ENCODE measurements around the gene ZNF750. TPM values are rescaled to one million over a fixed set of nuclear protein-coding genes. Genes with fewer than 3 reads are reported as not detected.

The ZNF750 gene
- total RNA-seq, 1 experiment from 2014 or later, result not detected

DNA sequence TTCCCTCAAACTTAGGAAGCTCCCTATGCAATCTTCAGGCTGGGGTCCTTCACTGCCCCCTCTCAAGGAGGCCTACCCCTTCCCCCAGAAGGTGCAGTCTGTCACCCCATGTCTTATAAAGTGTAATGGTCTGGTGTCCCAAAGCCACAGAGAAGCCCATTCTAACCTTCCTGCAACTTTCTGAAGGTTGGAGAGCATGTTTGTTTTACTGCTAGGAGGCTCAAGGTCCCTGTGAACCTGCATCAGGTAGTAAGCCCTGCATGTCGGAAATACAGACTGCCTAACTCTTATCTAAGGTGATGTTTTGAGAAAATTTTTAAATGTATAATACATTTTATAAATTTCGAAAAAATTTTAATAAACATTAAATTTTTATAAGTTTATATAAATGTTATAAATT is 18.3 kb downstream of the ZNF750 start:
- H3K9me3 ChIP-seq (ENCODE audit: control insufficient read depth, insufficient read depth, low read depth, low read length), result peaks cover 11% of the 10 kb centered on the region; the same call in 1 of the 2 replicates
- no TSS peak for BruUV-seq (replicated peaks)
- ATAC-seq (no peak), DNase-seq (ENCODE audit: low read depth, low spot score) (no peak)
- POLR2A ChIA-PET, result no interaction called here
- CTCF ChIA-PET, result no interaction called here
- H3K36me3 ChIP-seq (ENCODE audit: control insufficient read depth, insufficient read depth, low read length), result no peaks in the 10 kb centered on the region
- TF ChIP-seq, protein P1, sequence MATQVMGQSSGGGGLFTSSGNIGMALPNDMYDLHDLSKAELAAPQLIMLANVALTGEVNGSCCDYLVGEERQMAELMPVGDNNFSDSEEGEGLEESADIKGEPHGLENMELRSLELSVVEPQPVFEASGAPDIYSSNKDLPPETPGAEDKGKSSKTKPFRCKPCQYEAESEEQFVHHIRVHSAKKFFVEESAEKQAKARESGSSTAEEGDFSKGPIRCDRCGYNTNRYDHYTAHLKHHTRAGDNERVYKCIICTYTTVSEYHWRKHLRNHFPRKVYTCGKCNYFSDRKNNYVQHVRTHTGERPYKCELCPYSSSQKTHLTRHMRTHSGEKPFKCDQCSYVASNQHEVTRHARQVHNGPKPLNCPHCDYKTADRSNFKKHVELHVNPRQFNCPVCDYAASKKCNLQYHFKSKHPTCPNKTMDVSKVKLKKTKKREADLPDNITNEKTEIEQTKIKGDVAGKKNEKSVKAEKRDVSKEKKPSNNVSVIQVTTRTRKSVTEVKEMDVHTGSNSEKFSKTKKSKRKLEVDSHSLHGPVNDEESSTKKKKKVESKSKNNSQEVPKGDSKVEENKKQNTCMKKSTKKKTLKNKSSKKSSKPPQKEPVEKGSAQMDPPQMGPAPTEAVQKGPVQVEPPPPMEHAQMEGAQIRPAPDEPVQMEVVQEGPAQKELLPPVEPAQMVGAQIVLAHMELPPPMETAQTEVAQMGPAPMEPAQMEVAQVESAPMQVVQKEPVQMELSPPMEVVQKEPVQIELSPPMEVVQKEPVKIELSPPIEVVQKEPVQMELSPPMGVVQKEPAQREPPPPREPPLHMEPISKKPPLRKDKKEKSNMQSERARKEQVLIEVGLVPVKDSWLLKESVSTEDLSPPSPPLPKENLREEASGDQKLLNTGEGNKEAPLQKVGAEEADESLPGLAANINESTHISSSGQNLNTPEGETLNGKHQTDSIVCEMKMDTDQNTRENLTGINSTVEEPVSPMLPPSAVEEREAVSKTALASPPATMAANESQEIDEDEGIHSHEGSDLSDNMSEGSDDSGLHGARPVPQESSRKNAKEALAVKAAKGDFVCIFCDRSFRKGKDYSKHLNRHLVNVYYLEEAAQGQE (IDR thresholded peaks at IDR 0.05; ENCODE audit: insufficient read depth in 1 of 2, low read depth in 2 of 2, low read length in 1 of 2), result no peak
- TF ChIP-seq, protein P2, sequence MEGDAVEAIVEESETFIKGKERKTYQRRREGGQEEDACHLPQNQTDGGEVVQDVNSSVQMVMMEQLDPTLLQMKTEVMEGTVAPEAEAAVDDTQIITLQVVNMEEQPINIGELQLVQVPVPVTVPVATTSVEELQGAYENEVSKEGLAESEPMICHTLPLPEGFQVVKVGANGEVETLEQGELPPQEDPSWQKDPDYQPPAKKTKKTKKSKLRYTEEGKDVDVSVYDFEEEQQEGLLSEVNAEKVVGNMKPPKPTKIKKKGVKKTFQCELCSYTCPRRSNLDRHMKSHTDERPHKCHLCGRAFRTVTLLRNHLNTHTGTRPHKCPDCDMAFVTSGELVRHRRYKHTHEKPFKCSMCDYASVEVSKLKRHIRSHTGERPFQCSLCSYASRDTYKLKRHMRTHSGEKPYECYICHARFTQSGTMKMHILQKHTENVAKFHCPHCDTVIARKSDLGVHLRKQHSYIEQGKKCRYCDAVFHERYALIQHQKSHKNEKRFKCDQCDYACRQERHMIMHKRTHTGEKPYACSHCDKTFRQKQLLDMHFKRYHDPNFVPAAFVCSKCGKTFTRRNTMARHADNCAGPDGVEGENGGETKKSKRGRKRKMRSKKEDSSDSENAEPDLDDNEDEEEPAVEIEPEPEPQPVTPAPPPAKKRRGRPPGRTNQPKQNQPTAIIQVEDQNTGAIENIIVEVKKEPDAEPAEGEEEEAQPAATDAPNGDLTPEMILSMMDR (IDR thresholded peaks at IDR 0.05), result no peak
- TF ChIP-seq SIN3A (IDR thresholded peaks at IDR 0.05; ENCODE audit: borderline replicate concordance, insufficient read depth, low read depth, low read length), result no peak
- no peak for TF ChIP-seq POLR2AphosphoS5 (IDR thresholded peaks at IDR 0.05; ENCODE audit: low read depth, low read length)
- no peak for TF ChIP-seq TCF7L2 (IDR thresholded peaks at IDR 0.05; ENCODE audit: low read depth, low read length)
- in situ Hi-C loops (cut with HindIII; ENCODE audit: low pct_unique_long_range_greater_than_20kb, low sequenced_read_pairs), result no loop called here
- H3K27me3 ChIP-seq (ENCODE audit: control insufficient read depth, insufficient read depth, low read length), result no peaks in the 10 kb centered on the region
- H3K4me3 ChIP-seq (ENCODE audit: low read depth in 2 of 2, low read length in 2 of 2), result no peak overlapping the region
- H3K4me1 ChIP-seq (ENCODE audit: control insufficient read depth, insufficient read depth, low read length), result no peaks in the 10 kb centered on the region
- intact Hi-C loops (cut with micrococcal nuclease; ENCODE audit: unreplicated experiment), result no loop called here
- H3K27ac ChIP-seq (ENCODE audit: low read length), result no peak overlapping the region

DNA sequence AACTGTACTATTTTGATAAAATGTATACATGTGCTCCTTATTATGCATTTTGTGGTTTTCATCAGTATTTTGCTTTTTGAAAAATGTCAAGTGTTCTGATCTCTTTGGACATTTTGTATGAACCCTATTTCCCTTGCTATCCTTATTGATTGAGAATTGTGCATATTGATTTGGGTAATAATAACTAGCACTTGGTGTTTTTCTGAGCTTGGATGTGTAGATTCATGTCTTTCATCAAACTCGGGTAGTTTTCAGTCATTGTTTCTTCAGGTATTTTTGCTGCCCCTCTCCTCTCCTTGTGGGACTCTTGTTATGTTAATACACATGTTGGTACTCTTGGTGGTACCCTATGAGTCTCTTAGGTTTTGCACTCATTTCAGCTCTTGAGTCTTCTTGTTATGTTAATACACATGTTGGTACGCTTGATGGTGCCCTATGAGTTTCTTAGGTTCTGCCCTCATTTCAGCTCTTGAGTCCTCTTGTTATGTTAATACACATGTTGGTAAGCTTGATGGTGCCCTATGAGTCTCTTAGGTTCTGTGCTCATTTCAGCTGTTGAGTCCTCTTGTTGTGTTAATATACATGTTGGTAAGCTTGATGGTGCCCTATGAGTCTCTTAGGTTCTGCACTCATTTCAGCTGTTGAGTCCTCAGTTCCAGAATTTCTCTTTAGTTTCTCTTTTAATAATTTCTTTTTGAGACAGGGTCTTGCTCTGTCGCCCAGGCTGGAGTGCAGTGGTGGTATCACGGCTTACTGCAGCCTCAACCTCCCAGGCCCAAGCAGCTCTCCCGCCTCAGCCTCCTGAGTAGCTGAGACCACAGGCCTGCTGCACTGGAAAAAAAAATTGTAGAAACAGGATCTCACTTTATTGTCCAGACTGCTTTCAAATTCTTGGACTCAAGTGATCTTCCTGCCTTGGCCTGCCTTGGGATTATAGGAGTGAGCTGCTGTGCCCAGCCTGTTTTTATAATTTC is 19.3 kb downstream of the ZNF750 start:
- no peak overlapping the region for H3K27ac ChIP-seq (ENCODE audit: low read length)
- ChIA-PET CTCF (no interaction called here), POLR2A (no interaction called here)
- no peaks in the 10 kb centered on the region for H3K27me3 ChIP-seq (ENCODE audit: control insufficient read depth, insufficient read depth, low read length)
- intact Hi-C loops (cut with micrococcal nuclease; ENCODE audit: unreplicated experiment) (no loop called here), in situ Hi-C loops (cut with HindIII; ENCODE audit: low pct_unique_long_range_greater_than_20kb, low sequenced_read_pairs) (no loop called here)
- ATAC-seq (no peak), DNase-seq (ENCODE audit: low read depth, low spot score) (no peak)
- TF ChIP-seq POLR2AphosphoS5 (IDR thresholded peaks at IDR 0.05; ENCODE audit: low read depth, low read length), result no peak
- no peak for TF ChIP-seq SIN3A (IDR thresholded peaks at IDR 0.05; ENCODE audit: borderline replicate concordance, insufficient read depth, low read depth, low read length)
- TF ChIP-seq, protein P2 (IDR thresholded peaks at IDR 0.05), result no peak
- no peak for TF ChIP-seq TCF7L2 (IDR thresholded peaks at IDR 0.05; ENCODE audit: low read depth, low read length)
- TF ChIP-seq, protein P1 (IDR thresholded peaks at IDR 0.05; ENCODE audit: insufficient read depth in 1 of 2, low read depth in 2 of 2, low read length in 1 of 2), result no peak
- peaks cover 2% of the 10 kb centered on the region; the same call in 1 of the 2 replicates for H3K36me3 ChIP-seq (ENCODE audit: control insufficient read depth, insufficient read depth, low read length)
- H3K4me3 ChIP-seq (ENCODE audit: low read depth in 2 of 2, low read length in 2 of 2), result no peak overlapping the region
- BruUV-seq (replicated peaks), result no TSS peak
- no peaks in the 10 kb centered on the region for H3K4me1 ChIP-seq (ENCODE audit: control insufficient read depth, insufficient read depth, low read length)
- peaks cover 11% of the 10 kb centered on the region; the same call in 1 of the 2 replicates for H3K9me3 ChIP-seq (ENCODE audit: control insufficient read depth, insufficient read depth, low read depth, low read length)

Data from Panc1 (cell line).